Thymus (tissue), 14 donors: ENCODE measurements around the gene ASGR2. TPM values are rescaled to one million over a fixed set of nuclear protein-coding genes. Genes with fewer than 3 reads are reported as not detected.
"Not testable (repeated sequence)": the region's sequence is repeated elsewhere in the genome, so short reads cannot be mapped to it uniquely, and the experiment has no call there.

Experiments used
- DNase-seq, 9 donors: peaks; one replicate each; pipeline ENCODE4 v3.0.0-alpha.2; 2013; ENCODE audit warnings: low spot score in 9 of 9, low read depth in 6 of 9, missing footprints in 1 of 9
- H3K27ac ChIP-seq, 2 donors: one replicate each; pipeline ENCODE4 v1.5.1; 2013; ENCODE audit warnings: control low read depth in 1 of 2, low read depth in 1 of 2, low read length in 1 of 2, mild to moderate bottlenecking in 1 of 2, moderate library complexity in 1 of 2
- H3K27me3 ChIP-seq, 2 donors: one replicate each; pipeline ENCODE4 v1.5.1; 2013; ENCODE audit warnings: low read length in 1 of 2; ENCODE audit not compliant: control insufficient read depth in 2 of 2, insufficient read depth in 1 of 2
- H3K36me3 ChIP-seq, 2 donors: one replicate each; pipeline ENCODE4 v1.5.1; 2013; ENCODE audit warnings: low read length in 1 of 2, mild to moderate bottlenecking in 1 of 2, moderate library complexity in 1 of 2; ENCODE audit not compliant: control insufficient read depth in 2 of 2, insufficient read depth in 2 of 2
- H3K4me1 ChIP-seq, 2 donors: one replicate each; pipeline ENCODE4 v1.5.1; 2013; ENCODE audit warnings: low read length in 2 of 2; ENCODE audit not compliant: control insufficient read depth in 2 of 2, insufficient read depth in 2 of 2
- H3K4me3 ChIP-seq, 2 donors: one replicate each; pipeline ENCODE4 v1.5.1; 2013; ENCODE audit warnings: low read length in 2 of 2, control low read depth in 1 of 2, mild to moderate bottlenecking in 1 of 2
- H3K9me3 ChIP-seq, 2 donors: one replicate each; pipeline ENCODE4 v1.5.1; 2013; ENCODE audit warnings: low read length in 1 of 2, mild to moderate bottlenecking in 1 of 2; ENCODE audit not compliant: control insufficient read depth in 2 of 2, insufficient read depth in 1 of 2
- WGBS: extraction: QIAGEN DNeasy Blood & Tissue Kit; methylation state at CpG from one replicate; pipeline ENCODE4 v1.1.7; 2013; 5-methylcytosine and 5-hydroxymethylcytosine counted together
- long read RNA-seq, 10 donors: transcript quantifications; one replicate each; lab custom pipeline, GENCODE V29; 2026
- polyA plus RNA-seq: library from polyadenylated mRNA; stranded (reverse); fragments of 200-250 nt; gene quantifications from one replicate; pipeline ENCODE4 v1.2.3, GENCODE V29; 2013
- total RNA-seq: library from RNA; stranded (reverse); fragments of 120-200 nt; gene quantifications from one replicate; pipeline ENCODE4 v1.2.4, GENCODE V29; 2013
- donor health status: healthy.

Gene ASGR2
- total RNA-seq (0.85 TPM), polyA plus RNA-seq (4.7 TPM)
- long read RNA-seq, donor 1, result 0 reads
- long read RNA-seq, donor 2, result 0 reads
- long read RNA-seq, donor 3, result 0 reads
- long read RNA-seq, donor 4, result 0 reads
- long read RNA-seq, donor 5, partial matches to known transcripts, result 0 of 1 reads
- long read RNA-seq, donor 5, other reads (novel, unspliced or antisense), result 0 of 1 reads
- long read RNA-seq, donor 6, result 0 reads
- long read RNA-seq, donor 7, result 0 reads
- long read RNA-seq, donor 8, result 0 reads
- long read RNA-seq, donor 9, result 0 reads
- long read RNA-seq, donor 10, result 0 reads

DNA sequence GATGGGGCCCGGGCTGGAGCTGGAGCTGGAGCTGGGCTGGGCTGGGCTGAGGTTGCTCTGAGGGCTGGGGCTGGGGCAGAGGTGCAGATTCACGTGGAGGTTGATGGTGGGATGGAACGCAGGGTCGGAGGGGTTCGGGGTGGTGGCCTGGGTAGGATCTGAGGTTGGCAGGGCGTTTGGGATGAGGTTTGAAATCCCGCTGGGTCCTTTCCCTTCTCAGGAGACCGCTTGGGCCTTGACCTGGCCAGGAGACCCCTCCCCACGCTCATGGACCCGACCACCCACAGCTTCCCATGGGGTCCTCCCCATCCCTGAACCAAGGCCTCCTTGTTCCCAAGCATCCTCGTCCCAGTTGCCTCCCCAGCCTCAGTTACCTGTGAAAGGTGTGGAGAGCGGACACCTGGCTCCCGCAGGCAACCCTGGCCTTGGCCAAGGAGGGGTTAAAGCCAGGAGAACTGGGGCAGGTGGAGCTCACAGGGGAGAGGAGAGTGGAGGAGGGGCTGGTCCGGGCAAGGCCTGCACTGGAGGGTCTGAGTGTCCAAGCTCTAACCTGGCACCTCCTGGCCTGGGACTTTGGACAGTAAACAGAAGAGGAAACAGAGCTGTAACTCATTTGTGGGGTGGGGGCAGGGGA is at the start of gene ASGR2:
ASGR2 (minus strand) TSS at position 582 of the 634 bp plus-strand sequence. CDS start 582 bp downstream, outside the sequence.
- no peak for DNase-seq
- 95% methylated on average over 14 of the region's 14 CpGs for WGBS
- no peak within 1 kb of the TSS for H3K27ac ChIP-seq

DNA sequence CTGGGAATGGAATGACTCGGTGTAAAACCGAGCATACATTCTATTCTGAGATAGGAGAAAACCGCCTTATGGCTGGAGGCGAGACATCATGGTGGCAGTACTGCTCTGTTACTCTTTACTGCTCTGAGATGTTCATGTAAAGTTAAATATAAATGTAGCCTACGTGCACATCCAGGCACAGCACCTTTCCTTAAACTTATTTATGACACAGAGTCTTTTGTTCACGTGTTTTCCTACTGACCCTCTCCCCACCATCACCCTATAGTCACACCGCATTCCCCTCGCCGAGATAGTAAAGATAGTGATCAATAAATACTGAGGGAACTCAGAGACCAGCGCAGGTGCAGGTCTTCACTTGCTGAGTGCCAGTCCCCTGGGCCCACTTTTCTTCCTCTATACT is 44.9 kb upstream of the ASGR2 start:
- H3K27ac ChIP-seq, H3K27me3 ChIP-seq, H3K4me1 ChIP-seq, H3K4me3 ChIP-seq, H3K9me3 ChIP-seq, H3K36me3 ChIP-seq, DNase-seq: not testable (repeated sequence)
- 78% methylated on average over 10 of the region's 10 CpGs for WGBS

More for the DNA sequence above, at the start of gene ASGR2:
- Histone ChIP-seq H3K27me3 (peaks cover 0 to 4% of the 10 kb centered on the region in 2 donors), H3K36me3 (no peaks in the 10 kb centered on the region), H3K4me3 (no peak within 1 kb of the TSS), H3K9me3 (no peaks in the 10 kb centered on the region), H3K4me1 (no peaks in the 10 kb centered on the region)

DNA sequence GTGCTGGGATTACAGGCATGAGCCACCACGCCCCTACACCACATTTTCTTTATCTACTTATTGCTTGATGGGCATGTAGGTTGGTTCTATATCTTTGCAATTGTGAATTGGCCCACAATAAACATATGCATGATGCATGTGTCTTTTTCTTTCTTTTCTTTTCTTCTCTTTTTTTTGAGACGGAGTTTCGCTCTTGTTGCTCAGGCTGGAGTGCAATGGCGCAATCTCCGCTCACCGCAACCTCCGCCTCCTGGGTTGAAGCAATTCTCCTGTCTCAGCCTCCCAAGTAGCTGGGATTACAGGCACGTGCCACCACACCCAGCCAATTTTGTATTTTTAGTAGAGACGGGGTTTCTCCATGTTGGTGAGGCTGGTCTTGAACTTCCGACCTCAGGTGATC is 43.8 kb upstream of the ASGR2 start:
- not testable (repeated sequence) for H3K4me3 ChIP-seq, H3K36me3 ChIP-seq, H3K27me3 ChIP-seq, H3K4me1 ChIP-seq, H3K9me3 ChIP-seq, DNase-seq, H3K27ac ChIP-seq
- WGBS, result 96% methylated on average over 10 of the region's 10 CpGs

DNA sequence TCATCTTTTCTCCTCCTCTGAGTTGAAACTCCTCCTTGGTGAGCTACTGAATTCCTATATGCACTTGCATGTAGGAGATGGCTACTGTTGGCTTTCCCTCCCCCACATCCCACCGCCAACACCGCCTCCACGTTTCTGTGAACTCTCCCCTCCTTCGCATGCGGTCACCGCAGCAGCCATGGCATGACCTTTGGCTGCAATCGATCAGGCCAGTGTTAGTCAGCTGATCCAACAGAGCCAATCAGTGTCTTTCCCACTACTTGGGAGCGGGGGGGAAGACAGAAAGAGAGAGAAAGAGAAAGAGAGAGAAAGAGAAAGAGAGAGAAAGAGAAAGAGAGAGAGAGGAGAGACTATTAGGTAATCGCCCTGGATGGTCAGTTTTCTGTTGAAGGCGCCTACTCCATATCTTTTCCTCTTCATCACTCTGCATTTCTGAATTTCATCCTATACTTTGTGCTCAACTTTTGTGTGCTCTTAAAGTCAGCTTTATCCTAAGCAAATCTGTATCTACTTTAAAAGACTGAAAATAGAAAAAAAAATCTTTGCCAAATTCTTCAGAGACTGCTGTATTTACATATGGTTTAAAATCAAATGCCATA is 41.8 kb upstream of the ASGR2 start:
- DNase-seq, result no peak
- no peak overlapping the region for H3K27ac ChIP-seq
- 87% methylated on average over 10 of the region's 10 CpGs for WGBS
- no peak overlapping the region for H3K4me3 ChIP-seq
- no peaks in the 10 kb centered on the region for H3K4me1 ChIP-seq
- H3K27me3 ChIP-seq, result peaks cover 2 to 5% of the 10 kb centered on the region in 2 donors
- no peaks in the 10 kb centered on the region for H3K9me3 ChIP-seq
- no peaks in the 10 kb centered on the region for H3K36me3 ChIP-seq

- DNase-seq, result no peak
- H3K4me1 ChIP-seq, result no peaks in the 10 kb centered on the region
- no peaks in the 10 kb centered on the region for H3K9me3 ChIP-seq
- no peak overlapping the region for H3K4me3 ChIP-seq
- WGBS, result 91% methylated on average over 3 of the region's 3 CpGs
- no peak overlapping the region for H3K27ac ChIP-seq
- H3K36me3 ChIP-seq, result no peaks in the 10 kb centered on the region
- peaks cover 0 to 6% of the 10 kb centered on the region in 2 donors for H3K27me3 ChIP-seq
These were observed 33.1 kb upstream of the ASGR2 start for GRCh38 chr17:7147772-7148171.

- DNase-seq, result no peak
- 92% methylated on average over 6 of the region's 6 CpGs for WGBS
- H3K9me3 ChIP-seq, result no peaks in the 10 kb centered on the region
- no peak overlapping the region for H3K4me3 ChIP-seq
- H3K36me3 ChIP-seq, result no peaks in the 10 kb centered on the region
- peaks cover 0 to 4% of the 10 kb centered on the region in 2 donors for H3K27me3 ChIP-seq
- H3K27ac ChIP-seq, result no peak overlapping the region
- no peaks in the 10 kb centered on the region for H3K4me1 ChIP-seq
These were observed 31.5 kb upstream of the ASGR2 start for GRCh38 chr17:7146115-7146514.

GRCh38 chr17:7144213-7144612 is 29.6 kb upstream of the ASGR2 start:
- no peak for DNase-seq
- H3K4me1 ChIP-seq, result no peaks in the 10 kb centered on the region
- peaks cover 0 to 17% of the 10 kb centered on the region in 2 donors for H3K27me3 ChIP-seq

GRCh38 chr17:7141824-7142223 is 27.2 kb upstream of the ASGR2 start:
- Histone ChIP-seq H3K27ac (no peak overlapping the region), H3K4me1 (no peaks in the 10 kb centered on the region), H3K27me3 (peaks cover 0 to 28% of the 10 kb centered on the region in 2 donors), H3K36me3 (no peaks in the 10 kb centered on the region), H3K4me3 (no peak overlapping the region), H3K9me3 (peaks cover 0 to 1% of the 10 kb centered on the region in 2 donors)
- no peak for DNase-seq
- 91% methylated on average over 10 of the region's 10 CpGs for WGBS

More at GRCh38 chr17:7144213-7144612, 29.6 kb upstream of the ASGR2 start:
- no peak overlapping the region for H3K27ac ChIP-seq
- H3K9me3 ChIP-seq, result no peaks in the 10 kb centered on the region
- 90% methylated on average over 11 of the region's 11 CpGs for WGBS
- H3K36me3 ChIP-seq, result no peaks in the 10 kb centered on the region
- H3K4me3 ChIP-seq, result no peak overlapping the region

GRCh38 chr17:7139400-7139799 is 24.8 kb upstream of the ASGR2 start:
- 91% methylated on average over 10 of the region's 10 CpGs for WGBS
- DNase-seq, result no peak
- Histone ChIP-seq H3K4me3 (no peak overlapping the region), H3K4me1 (no peaks in the 10 kb centered on the region), H3K36me3 (no peaks in the 10 kb centered on the region), H3K9me3 (peaks cover 0 to 1% of the 10 kb centered on the region in 2 donors), H3K27me3 (peaks cover 0 to 33% of the 10 kb centered on the region in 2 donors), H3K27ac (no peak overlapping the region)
